IPS-18c (cell line): ENCODE results near the gene TRAF5.
"Not testable (repeated sequence)": the region's sequence is repeated elsewhere in the genome, so short reads cannot be mapped to it uniquely, and the experiment has no call there.

Experiments used
- H3K4me3 ChIP-seq: 2 replicates; pipeline ENCODE4 v1.7.0; 2013; ENCODE audit warnings: low read depth, mild to moderate bottlenecking, low read length, moderate library complexity; ENCODE audit not compliant: insufficient read depth
- H3K9me3 ChIP-seq: one replicate; pipeline ENCODE4 v1.6.1; 2013; ENCODE audit warnings: mild to moderate bottlenecking, low read length, moderate library complexity; ENCODE audit not compliant: control insufficient read depth, insufficient read depth

TRAF5 gene

DNA sequence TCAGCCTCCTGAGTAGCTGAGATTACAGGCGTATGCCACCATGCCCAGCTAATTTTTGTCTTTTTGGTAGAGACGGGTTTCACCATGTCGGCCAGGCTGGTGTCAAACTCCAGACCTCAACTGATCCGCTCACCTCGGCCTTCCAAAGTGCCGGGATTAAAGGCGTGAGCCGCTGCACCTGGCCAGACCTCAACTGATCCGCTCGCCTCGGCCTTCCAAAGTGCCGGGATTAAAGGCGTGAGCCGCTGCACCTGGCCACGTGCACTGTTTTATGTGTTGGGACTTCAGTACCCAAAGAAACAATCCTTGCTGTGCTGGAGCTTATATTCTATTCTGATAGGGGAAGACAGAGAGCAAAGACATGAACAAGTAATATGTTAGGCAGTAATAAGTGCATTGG lies 10.1 kb downstream of the TRAF5 start:
- no peaks in the 10 kb centered on the region for H3K9me3 ChIP-seq
- no peak overlapping the region for H3K4me3 ChIP-seq

DNA sequence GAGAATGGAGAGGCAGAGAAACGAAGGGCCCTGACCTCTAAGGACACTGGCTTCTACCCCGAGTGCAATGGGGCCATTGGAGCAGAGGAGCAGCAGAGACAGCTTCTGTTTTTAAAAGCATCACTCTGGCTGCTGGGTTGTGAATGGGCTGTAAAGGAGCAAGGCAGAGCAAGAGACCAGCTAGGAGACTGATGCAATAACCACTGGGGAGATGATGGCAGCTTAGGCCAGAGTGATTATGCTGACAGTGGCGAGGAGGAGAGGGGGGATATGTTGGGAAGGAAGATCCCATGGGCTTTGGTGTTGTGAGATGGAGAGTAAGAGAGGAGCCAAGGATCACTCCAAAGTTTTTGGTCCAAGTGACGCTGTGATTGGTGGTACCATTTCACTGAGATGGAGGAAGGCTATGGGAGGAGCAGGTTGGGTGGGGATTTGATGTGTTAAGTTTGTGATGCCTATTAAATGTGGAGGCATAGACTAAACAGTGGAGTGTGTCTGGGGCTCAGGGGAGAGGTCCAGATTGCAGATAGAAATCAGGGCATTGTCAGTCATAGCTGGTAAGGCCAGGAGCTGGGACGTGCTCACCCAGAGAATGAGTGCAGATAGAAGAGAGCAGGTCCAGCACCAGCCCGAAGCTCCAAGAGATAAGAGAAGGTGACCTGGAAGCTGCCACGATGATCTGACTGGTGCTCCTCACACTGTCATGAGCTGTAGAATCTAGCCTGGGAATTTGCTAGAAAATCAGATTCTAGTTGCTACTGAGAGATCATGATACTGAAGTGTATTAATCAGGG lies 11.0 kb downstream of the TRAF5 start:
- Histone ChIP-seq H3K4me3 (no peak overlapping the region), H3K9me3 (no peaks in the 10 kb centered on the region)

DNA sequence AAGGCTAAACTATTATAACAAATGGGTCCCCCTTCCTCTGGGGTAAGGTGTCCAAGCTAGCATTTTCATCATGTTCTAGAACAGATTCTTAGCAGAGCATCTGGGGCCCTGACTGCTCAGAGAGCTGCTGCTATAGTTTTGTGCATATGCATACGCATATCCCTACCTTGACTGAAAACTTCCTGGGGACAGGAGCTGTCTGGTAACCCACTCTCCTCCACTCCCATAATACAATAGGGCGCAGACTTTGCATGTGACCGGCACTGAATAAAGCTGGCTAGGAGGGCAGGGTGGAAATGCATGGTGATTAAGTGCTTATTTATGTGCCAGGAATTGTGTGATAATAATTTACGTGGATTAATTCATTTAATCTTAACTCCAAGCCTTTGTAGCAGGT lies 11.6 kb downstream of the TRAF5 start:
- H3K9me3 ChIP-seq: no peaks in the 10 kb centered on the region
- no peak overlapping the region for H3K4me3 ChIP-seq

DNA sequence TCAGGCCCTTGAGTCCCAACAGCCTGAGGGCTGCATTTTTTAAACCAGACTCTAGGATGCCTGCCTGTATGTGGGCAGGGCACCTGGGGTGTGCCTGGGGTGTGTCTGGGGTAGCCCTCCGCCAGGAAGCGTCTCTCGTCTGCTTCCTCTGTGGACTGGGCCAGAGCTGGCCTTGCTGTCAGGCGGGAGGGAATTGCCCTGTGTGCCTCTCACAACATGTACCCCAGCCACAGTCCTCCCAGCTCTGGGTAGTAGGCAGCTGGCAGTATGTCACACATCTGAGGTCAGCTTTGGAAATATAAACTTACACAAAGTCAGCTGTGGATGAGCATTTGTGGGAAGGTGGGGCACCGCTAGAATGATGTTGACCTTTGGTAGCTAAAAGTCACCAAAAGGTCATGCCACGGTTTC lies 13.0 kb downstream of the TRAF5 start:
- H3K4me3 ChIP-seq: no peak overlapping the region
- no peaks in the 10 kb centered on the region for H3K9me3 ChIP-seq

DNA sequence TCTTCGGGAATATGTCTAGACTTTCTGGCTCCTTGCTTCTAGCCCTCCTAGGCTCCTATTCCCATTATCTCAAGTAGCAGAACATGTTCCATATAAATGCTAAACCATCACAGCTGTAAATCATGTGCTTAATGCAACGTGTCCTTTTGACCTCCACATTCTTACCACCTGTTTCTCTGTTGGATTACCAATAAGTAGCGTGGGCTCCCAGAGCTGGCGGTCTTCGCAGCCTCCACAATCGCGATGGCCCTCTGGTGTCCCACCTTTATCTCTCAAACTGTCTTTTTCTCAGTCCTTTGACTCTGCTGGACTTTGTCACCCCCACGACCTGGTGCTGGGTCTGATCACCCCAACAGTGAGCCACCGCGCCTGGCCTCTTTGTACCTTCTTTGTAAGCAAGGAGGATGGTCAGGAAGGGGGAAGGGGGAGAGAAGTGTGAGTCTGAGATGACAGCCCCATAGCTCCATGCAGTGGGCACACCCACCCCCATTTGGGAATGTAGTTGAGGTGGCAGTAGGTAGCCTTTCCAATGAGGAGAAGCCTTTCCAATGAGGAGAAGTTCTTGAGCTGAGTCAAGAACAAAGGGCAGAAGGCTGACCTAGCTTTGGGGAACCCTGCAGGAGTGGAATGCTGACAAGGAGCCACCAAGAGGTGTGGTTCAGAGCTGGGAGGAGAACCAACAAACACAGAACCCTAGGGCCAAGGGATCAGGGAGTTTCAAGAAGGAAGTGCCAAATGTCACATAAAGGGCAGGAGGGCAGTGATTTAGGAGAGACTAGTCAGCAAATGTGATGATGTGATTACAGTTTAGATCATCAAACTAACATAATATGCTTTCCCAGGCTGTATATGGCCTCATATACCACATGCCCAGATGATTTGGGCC lies 14.2 kb downstream of the TRAF5 start:
- H3K4me3 ChIP-seq: no peak overlapping the region

DNA sequence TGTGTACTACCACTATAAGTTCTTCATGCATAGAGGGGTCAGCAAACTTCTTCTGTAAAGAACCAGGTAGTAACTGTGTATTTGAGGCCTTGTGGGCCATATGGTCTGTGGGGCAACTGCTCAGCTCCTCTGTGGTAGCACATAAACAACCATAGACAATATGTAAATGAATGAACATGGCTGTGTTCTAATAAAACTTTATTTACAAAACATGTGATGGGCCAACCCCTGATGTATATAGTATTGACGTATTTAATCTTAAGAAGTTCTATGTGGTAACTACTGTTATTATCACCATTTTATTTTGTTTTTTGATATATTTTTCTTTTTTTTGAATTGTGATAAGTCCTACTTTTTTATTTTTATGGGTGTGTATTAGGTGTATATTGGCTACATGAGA lies 15.4 kb downstream of the TRAF5 start:
- no peak overlapping the region for H3K4me3 ChIP-seq
- no peaks in the 10 kb centered on the region for H3K9me3 ChIP-seq

More for the DNA sequence above, 14.2 kb downstream of the TRAF5 start:
- H3K9me3 ChIP-seq: no peaks in the 10 kb centered on the region

DNA sequence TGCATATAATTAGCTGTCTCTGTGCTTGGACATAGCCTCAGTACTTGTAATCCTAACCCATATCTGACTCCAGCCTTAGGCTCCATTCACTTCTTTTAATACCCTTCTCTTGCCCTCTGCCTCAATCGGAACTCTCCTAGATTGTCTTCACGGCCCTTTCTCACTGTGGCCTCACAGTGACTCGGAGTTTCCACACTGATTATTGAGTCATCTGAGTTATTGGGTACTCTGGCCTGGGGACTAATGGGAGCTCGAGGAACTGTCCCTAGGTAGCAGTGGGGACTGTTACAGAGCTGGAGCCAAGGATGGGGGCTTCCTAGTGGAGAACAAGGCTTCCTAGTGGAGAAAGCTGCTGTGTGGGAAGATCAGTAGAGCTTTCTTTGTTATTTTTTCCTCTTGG lies 17.0 kb downstream of the TRAF5 start:
- Histone ChIP-seq H3K4me3 (no peak overlapping the region), H3K9me3 (no peaks in the 10 kb centered on the region)

DNA sequence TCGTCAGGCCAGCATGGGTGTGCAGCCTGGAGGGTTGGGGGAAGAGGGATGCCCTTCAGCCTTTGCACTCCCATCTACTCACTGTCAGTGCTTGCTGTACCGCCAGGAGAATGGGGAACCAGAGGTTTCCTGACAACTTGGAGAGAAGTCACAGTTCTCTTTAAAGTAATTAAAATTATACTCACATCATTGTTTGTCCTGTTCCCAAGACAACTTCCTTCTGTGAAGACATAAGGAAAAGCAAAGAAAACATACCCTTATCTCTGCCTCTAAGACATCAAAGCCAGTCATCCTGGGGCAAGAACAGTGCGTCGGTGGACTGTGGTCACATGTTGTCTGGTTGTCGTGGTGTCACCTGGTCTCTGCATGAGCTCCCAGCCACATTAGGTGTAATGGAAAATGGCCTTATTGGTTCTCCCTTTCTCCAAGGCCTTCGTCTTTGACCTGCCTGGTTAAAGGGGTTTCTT lies 17.6 kb downstream of the TRAF5 start:
- Histone ChIP-seq H3K9me3 (no peaks in the 10 kb centered on the region), H3K4me3 (no peak overlapping the region)

DNA sequence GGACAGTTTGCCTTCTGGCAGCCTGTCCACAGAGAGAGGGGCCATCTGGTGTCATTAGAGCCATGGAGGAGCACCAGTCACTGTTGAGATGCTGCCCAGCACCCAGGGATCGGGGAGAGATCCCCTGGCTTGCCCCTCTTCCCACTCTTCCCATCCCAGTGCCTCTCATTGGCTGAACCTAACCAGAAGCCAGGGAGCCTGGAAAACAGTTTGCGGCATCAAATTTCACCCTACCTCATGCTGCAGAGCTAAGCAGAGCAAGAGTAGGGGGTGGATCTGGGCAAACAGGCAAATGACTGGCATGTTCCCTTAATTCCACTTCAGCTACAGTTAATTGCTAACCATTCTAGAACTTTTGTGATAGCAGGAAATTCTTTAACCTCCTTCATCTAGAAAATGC lies 19.1 kb downstream of the TRAF5 start:
- Histone ChIP-seq H3K9me3 (peaks cover 5% of the 10 kb centered on the region), H3K4me3 (no peak overlapping the region)

DNA sequence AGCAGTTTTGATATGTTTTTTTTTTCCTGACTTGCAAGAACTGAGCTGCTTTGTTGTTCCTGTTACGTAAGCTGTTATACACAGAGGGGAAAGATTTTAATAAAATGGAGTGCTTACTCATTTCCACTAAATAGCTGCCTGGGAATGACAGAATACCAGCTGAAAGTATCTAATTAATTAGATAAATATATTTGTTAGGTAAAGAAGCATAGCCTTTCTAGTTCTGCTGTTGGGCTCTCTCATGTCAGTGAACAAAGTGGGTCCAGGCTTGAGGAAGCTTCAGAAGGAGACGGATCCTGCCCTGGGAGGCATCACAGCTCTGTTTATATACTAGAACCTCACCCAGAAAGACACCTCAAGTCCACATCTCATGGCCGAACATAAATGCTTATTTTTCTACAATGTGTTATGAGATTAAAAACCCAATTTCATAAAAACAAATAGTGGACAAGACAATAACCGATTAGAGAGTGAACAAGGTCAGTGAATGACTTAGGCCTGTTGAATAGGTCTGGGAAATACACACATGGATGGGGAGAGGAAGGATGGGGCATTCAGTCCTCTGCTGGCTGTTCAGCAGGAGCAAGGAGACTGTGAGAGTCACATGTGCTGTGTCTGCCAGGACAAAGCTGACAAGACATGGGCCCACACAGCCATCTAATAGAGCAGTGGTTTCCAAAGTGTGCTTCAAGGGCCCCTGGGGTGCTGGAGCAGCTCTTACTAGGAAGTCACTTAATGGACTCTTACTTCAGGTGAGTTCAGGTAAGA lies 20.6 kb downstream of the TRAF5 start:
- H3K9me3 ChIP-seq: peaks cover 5% of the 10 kb centered on the region
- H3K4me3 ChIP-seq: no peak overlapping the region

DNA sequence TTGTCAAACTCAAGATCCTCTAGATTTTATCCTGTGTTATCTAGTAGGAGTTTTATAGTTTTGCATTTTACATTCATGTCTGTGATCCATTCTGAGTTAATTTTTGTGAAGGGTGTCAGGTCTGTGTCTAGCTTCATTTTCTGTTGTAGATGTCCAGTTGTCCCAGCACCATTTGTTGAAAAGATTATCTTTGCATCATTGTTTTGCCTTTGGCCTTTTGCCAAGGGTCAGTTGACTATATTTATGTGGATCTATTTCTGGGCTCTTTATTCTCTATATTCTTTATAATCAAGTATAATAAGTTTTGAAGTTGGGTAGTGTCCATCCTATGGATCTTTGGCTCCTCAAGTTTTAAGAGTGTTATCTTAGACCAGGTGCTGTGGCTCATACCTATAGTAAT lies 21.9 kb downstream of the TRAF5 start:
- no peak overlapping the region for H3K4me3 ChIP-seq
- peaks cover 5% of the 10 kb centered on the region for H3K9me3 ChIP-seq

DNA sequence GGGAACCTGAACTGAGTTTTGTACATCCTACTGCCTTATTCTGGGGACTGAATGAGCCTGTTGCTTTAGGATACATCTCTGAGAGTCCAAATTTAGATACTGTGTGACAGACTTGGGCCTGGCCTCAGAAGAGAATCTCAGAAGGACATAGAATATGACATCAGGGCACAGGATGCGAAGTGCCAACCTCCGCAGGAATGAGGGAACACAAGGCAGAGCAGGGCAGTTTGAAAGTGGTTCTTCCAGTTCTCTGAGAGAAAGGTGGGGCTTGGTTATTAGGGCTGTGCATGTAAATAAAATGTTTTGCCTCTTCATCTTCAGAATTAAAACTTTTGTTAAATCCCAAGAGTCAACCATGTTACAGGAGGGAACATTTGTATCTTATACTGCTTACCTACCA lies 23.1 kb downstream of the TRAF5 start:
- H3K4me3 ChIP-seq: no peak overlapping the region

DNA sequence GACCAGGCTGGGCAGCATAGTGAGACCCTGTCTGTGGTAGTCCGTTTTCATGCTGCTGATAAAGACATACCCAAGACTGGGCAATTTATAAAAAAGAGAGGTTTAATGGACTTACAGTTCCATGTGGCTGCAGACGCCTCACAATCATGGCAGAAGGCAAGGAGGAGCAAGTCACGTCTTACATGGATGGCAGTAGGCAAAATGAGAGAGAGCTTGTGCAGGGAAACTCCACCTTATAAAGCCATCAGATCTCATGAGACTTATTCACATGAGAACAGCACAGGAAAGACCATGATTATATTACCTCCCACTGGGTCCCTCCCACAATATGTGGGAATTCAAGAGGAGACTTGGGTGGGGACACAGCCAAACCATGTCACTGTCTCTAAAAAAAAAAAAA lies 25.4 kb downstream of the TRAF5 start:
- not testable (repeated sequence) for H3K9me3 ChIP-seq, H3K4me3 ChIP-seq

More for the DNA sequence above, 23.1 kb downstream of the TRAF5 start:
- peaks cover 5% of the 10 kb centered on the region for H3K9me3 ChIP-seq

DNA sequence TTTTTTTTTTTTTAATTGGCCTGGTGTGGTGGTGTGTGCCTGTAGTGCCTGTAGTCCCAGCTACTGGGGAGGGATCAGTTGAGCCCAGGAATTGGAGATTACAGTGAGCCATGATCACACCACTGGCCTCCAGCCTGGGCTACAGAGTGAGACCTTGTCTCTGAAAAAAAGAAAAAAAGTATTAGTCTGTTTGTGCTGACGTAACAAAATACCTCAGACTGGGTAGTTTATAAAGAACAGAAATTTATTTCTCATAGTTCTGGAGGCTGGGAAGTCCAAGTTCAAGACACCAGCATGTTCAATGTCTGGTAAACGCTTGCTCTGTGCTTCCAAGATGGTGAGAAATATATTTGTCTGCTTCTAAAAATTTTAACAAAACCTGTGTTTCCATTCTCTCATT lies 25.8 kb downstream of the TRAF5 start:
- H3K4me3 ChIP-seq: no peak overlapping the region
- peaks cover 5% of the 10 kb centered on the region for H3K9me3 ChIP-seq

DNA sequence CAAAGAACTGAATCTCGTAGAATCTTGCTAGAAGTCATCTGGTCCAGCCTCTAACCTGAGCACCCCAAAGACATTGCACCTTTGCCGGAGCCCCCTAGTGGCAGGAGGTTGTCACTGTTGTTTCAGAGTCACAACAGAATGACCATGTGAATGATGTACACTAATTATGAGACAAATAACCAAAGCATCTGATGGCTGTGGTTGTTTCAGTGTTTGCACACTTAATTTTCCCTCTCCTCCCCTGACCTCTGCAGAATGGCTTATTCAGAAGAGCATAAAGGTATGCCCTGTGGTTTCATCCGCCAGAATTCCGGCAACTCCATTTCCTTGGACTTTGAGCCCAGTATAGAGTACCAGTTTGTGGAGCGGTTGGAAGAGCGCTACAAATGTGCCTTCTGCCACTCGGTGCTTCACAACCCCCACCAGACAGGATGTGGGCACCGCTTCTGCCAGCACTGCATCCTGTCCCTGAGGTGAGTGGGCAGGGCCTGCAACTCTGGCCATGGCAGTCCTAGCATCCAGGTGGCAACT lies 26.4 kb downstream of the TRAF5 start:
- Histone ChIP-seq H3K9me3 (peaks cover 5% of the 10 kb centered on the region), H3K4me3 (no peak overlapping the region)

DNA sequence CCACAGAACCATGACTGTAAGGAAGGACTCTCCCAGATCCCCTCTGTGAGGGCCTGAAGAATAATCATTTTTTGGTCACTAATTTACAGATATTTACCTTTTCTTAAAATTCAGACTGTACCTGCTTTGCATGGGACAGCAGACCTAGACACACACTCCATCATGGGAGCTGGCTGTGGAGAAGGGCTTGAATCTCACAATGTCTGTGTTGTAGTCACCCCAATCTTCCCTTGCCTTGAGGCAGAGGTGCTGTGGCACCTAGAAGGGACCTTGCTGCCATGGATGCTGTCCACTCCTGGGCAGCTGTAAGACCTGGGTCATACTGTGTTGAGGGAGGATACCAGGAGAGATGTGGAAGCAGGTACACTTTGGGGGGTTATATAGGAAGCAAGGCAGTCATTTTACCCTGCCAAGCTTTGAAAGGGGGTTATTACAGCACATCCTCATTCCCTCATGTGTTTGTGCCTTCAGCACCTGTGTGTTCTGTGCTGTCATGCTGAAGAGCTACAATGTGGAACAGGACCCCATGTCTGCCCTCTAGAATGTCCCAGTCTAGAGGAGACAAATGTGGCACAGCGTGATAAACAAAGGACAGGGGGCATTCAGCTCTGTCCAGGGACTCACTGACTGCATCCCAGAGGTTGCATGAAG lies 27.1 kb downstream of the TRAF5 start:
- Histone ChIP-seq H3K9me3 (peaks cover 5% of the 10 kb centered on the region), H3K4me3 (no peak overlapping the region)

DNA sequence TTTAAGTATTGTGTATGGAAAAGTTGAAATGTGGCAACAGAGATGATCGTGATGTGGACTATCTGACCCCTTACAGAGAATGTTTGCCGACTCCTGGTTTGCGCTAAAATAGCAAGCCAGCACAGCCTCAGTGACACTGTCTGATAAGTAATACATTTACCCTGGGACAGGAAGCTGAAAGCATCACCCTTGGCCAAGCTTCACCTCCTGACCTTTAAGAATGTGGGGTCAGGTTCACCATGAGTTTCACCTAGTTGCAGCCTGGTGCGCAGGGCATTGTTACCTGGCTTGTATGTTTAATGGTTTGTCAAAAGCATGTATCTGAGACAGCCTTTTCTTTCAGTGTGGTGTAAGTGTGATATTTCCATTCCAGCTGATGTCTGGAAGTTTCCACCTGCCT lies 29.2 kb downstream of the TRAF5 start:
- no peak overlapping the region for H3K4me3 ChIP-seq
- H3K9me3 ChIP-seq: no peaks in the 10 kb centered on the region
